Measurements from ENCODE around the gene S100A2.
A peak's percentile ranks its signal among the peaks of the same experiment; 100 is the strongest.

Gene S100A2

GRCh38 chr1:153532769-153533599, 32.7 kb downstream of the S100A2 start:
- no peaks in the 10 kb centered on the region for H4K20me1 ChIP-seq (ENCODE audit: low read depth, low read length)
- H3K9ac ChIP-seq (ENCODE audit: low read length): no peak overlapping the region
- H3K27ac ChIP-seq (ENCODE audit: low read depth, low read length): no peak overlapping the region
- H3K9me3 ChIP-seq (ENCODE audit: insufficient read depth, low read length): no peaks in the 10 kb centered on the region
- no peaks in the 10 kb centered on the region for H3K27me3 ChIP-seq (ENCODE audit: low read length)
- H3K9me2 ChIP-seq (replicated peaks; ENCODE audit: insufficient read depth, low read length): no peaks in the 10 kb centered on the region
- H3K36me3 ChIP-seq (ENCODE audit: low read length): no peaks in the 10 kb centered on the region
- no peak overlapping the region for H3K4me3 ChIP-seq (ENCODE audit: insufficient read depth, low read length, poor library complexity, severe bottlenecking)
- no peak overlapping the region for H2AFZ ChIP-seq (ENCODE audit: low read depth, low read length, severe bottlenecking)
- no peak overlapping the region for H3K4me2 ChIP-seq (ENCODE audit: low read depth, low read length, poor library complexity, severe bottlenecking)
- TF ChIP-seq CTCF (IDR thresholded peaks at IDR 0.05; ENCODE audit: insufficient read depth, low read length, poor library complexity, severe bottlenecking) (peak; percentile 92), EZH2phosphoT487 (conservative IDR thresholded peaks at IDR 0.05; ENCODE audit: low read length) (no peak)
- H3F3A ChIP-seq (ENCODE audit: insufficient read depth): no peaks in the 10 kb centered on the region
- H3K79me2 ChIP-seq (ENCODE audit: insufficient read depth, low read length): no peaks in the 10 kb centered on the region

GRCh38 chr1:153532181-153532580, 33.5 kb downstream of the S100A2 start:
- Histone ChIP-seq H3K9me3 (ENCODE audit: insufficient read depth, low read length) (no peaks in the 10 kb centered on the region), H3K27me3 (ENCODE audit: low read length) (no peaks in the 10 kb centered on the region), H3K4me2 (ENCODE audit: low read depth, low read length, poor library complexity, severe bottlenecking) (no peak overlapping the region), H3K36me3 (ENCODE audit: low read length) (no peaks in the 10 kb centered on the region), H3K27ac (ENCODE audit: low read depth, low read length) (no peak overlapping the region), H3K9me2 (replicated peaks; ENCODE audit: insufficient read depth, low read length) (no peaks in the 10 kb centered on the region), H3K4me3 (ENCODE audit: insufficient read depth, low read length, poor library complexity, severe bottlenecking) (no peak overlapping the region), H3K9ac (ENCODE audit: low read length) (no peak overlapping the region), H3F3A (ENCODE audit: insufficient read depth) (no peaks in the 10 kb centered on the region), H2AFZ (ENCODE audit: low read depth, low read length, severe bottlenecking) (no peak overlapping the region), H3K79me2 (ENCODE audit: insufficient read depth, low read length) (no peaks in the 10 kb centered on the region), H4K20me1 (ENCODE audit: low read depth, low read length) (no peaks in the 10 kb centered on the region)
- TF ChIP-seq EZH2phosphoT487 (conservative IDR thresholded peaks at IDR 0.05; ENCODE audit: low read length) (no peak), CTCF (IDR thresholded peaks at IDR 0.05; ENCODE audit: insufficient read depth, low read length, poor library complexity, severe bottlenecking) (no peak)

- Histone ChIP-seq H3K4me3 (ENCODE audit: insufficient read depth, low read length, poor library complexity, severe bottlenecking) (no peak overlapping the region), H3K4me2 (ENCODE audit: low read depth, low read length, poor library complexity, severe bottlenecking) (no peak overlapping the region), H3F3A (ENCODE audit: insufficient read depth) (no peaks in the 10 kb centered on the region), H4K20me1 (ENCODE audit: low read depth, low read length) (no peaks in the 10 kb centered on the region), H3K27ac (ENCODE audit: low read depth, low read length) (no peak overlapping the region), H3K9me2 (replicated peaks; ENCODE audit: insufficient read depth, low read length) (no peaks in the 10 kb centered on the region), H2AFZ (ENCODE audit: low read depth, low read length, severe bottlenecking) (no peak overlapping the region), H3K79me2 (ENCODE audit: insufficient read depth, low read length) (no peaks in the 10 kb centered on the region), H3K27me3 (ENCODE audit: low read length) (no peaks in the 10 kb centered on the region), H3K9ac (ENCODE audit: low read length) (no peak overlapping the region), H3K9me3 (ENCODE audit: insufficient read depth, low read length) (no peaks in the 10 kb centered on the region), H3K36me3 (ENCODE audit: low read length) (no peaks in the 10 kb centered on the region)
- TF ChIP-seq EZH2phosphoT487 (conservative IDR thresholded peaks at IDR 0.05; ENCODE audit: low read length) (no peak), CTCF (IDR thresholded peaks at IDR 0.05; ENCODE audit: insufficient read depth, low read length, poor library complexity, severe bottlenecking) (no peak)
Measured at GRCh38 chr1:153531638-153532037, 34.0 kb downstream of the S100A2 start.
